K562 (cell line): ENCODE data around the gene CORT. TPM values are rescaled to one million over a fixed set of nuclear protein-coding genes. Genes with fewer than 3 reads are reported as not detected.

Source experiments
- ARID4B ChIP-seq: sonication (generic); formaldehyde crosslinking; IDR thresholded peaks from 2 replicates; pipeline ENCODE4 v1.8.0; 2022; ENCODE audit warnings: mild to moderate bottlenecking, missing genetic modification reagents
- CHD2 ChIP-seq: IDR thresholded peaks from 2 replicates; pipeline ENCODE4 v1.6.1; 2011; ENCODE audit warnings: low read depth, low read length
- DEAF1 ChIP-seq: fragments of 450-650 bp; formaldehyde crosslinking; IDR thresholded peaks from 2 replicates; pipeline ENCODE4 v1.4.0; 2020; ENCODE audit warnings: mild to moderate bottlenecking, moderate library complexity
- FOXA1 ChIP-seq: fragments of 450-650 bp; IDR thresholded peaks from 2 replicates; pipeline ENCODE4 v1.6.1; 2016; ENCODE audit warnings: mild to moderate bottlenecking, borderline replicate concordance
- GTF2E2 ChIP-seq: fragments of 200-800 bp; sonication (Bioruptor generic); IDR thresholded peaks from 2 replicates; pipeline ENCODE4 v1.6.1; 2016; ENCODE audit warnings: missing genetic modification characterization, missing compliant biosample characterization
- GTF2F1 ChIP-seq: IDR thresholded peaks from 2 replicates; pipeline ENCODE4 v1.6.1; 2011; ENCODE audit warnings: low read depth, low read length, improper control_type of control experiment
- MLX ChIP-seq, 2 experiments: fragments of 450-650 bp in 1 of 2; sonication (generic) in 1 of 2; formaldehyde crosslinking; conservative IDR thresholded peaks; 2 replicates each; pipeline versions ENCODE4 v1.4.0 to v1.8.1; 2020 to 2022; ENCODE audit warnings: mild to moderate bottlenecking in 1 of 2, missing genetic modification reagents in 1 of 2
- NR2C2 ChIP-seq, 2 experiments: fragments of 200-800 bp in 1 of 2; sonication (Bioruptor generic) in 1 of 2; sonication (generic) in 1 of 2; formaldehyde crosslinking in 1 of 2; IDR thresholded peaks; 2 replicates each; pipeline versions ENCODE4 v1.6.1 to v1.8.0; 2016 to 2022; ENCODE audit warnings: mild to moderate bottlenecking in 1 of 2, missing compliant biosample characterization in 1 of 2, missing genetic modification characterization in 1 of 2, missing genetic modification reagents in 1 of 2
- PHB2 ChIP-seq: fragments of 450-650 bp; IDR thresholded peaks from 2 replicates; pipeline ENCODE4 v1.6.1; 2017; ENCODE audit warnings: low read depth
- RBBP5 ChIP-seq: fragments of 200-600 bp; sonication (generic); IDR thresholded peaks from 2 replicates; pipeline ENCODE4 v1.6.1; 2012; ENCODE audit warnings: borderline replicate concordance, mild to moderate bottlenecking, low read length, control low read depth, inconsistent platforms; ENCODE audit not compliant: insufficient read depth, poor library complexity, severe bottlenecking
- SIX5 ChIP-seq, 2 experiments: IDR thresholded peaks; 2 replicates each; pipeline ENCODE4 v1.6.1; 2011; ENCODE audit warnings: low read length in 2 of 2, borderline replicate concordance in 1 of 2, low read depth in 1 of 2, mild to moderate bottlenecking in 1 of 2, moderate library complexity in 1 of 2; ENCODE audit not compliant: insufficient read depth in 1 of 2
- SRSF7 ChIP-seq: fragments of 200-400 bp; formaldehyde crosslinking; optimal IDR thresholded peaks from 2 replicates; pipeline ENCODE3; 2017; ENCODE audit warnings: mild to moderate bottlenecking, low read depth, low read length
- ZBTB5 ChIP-seq: fragments of 450-650 bp; IDR thresholded peaks from 2 replicates; pipeline ENCODE4 v1.6.1; 2017; ENCODE audit warnings: antibody characterized with exemption
- ZNF140 ChIP-seq: fragments of 250-450 bp; sonication (Bioruptor Pico); IDR thresholded peaks from 2 replicates; pipeline ENCODE4 v1.8.0; 2021; ENCODE audit warnings: moderate library complexity, mild to moderate bottlenecking, inconsistent platforms
- ZNF316 ChIP-seq: fragments of 450-650 bp; IDR thresholded peaks from 2 replicates; pipeline ENCODE4 v1.6.1; 2016
- polyA plus RNA-seq, 8 experiments: library from polyadenylated mRNA; depleted of rRNA in 4 of 8; stranded (reverse) in 5 of 8; unstranded in 3 of 8; fragments of >200 nt; fragmentation: Nextera tagmentation in 2 of 8; fragmentation: Illumina TruSeq in 1 of 8; extraction: Ambion mirVana in 2 of 8; extraction: Trizol in 1 of 8; gene quantifications; 2 replicates each; pipeline versions ENCODE4 v1.2.1 to v1.2.3, GENCODE V29; 2011 to 2014; ENCODE audit warnings: inconsistent platforms in 1 of 8, missing spikeins in 1 of 8
- total RNA-seq, 7 experiments: library from RNA; depleted of rRNA in 6 of 7; stranded (reverse); fragments of >200 nt in 6 of 7; fragmentation: Illumina TruSeq in 2 of 7; extraction: Trizol in 2 of 7; gene quantifications; 2 replicates each; pipeline versions ENCODE4 v1.2.1 to v1.2.3, GENCODE V29; 2011 to 2021; ENCODE audit warnings: low replicate concordance in 1 of 7

CORT gene
- total and polyA plus RNA-seq, 9 of the 15 experiments (the other 6 are each of a cell fraction or from before 2014, with no cell fraction given): 0.08 to 0.54 (median 0.13) TPM; not detected in 5

- peak; percentile 92 for TF ChIP-seq DEAF1 (CRISPR knock-in tag)
- TF ChIP-seq GTF2E2: no peak; the same call in 1 of the 2 replicates
- TF ChIP-seq CHD2: no peak; the same call in 1 of the 2 replicates
- peak; percentile 83 for TF ChIP-seq GTF2F1
- 0 out of 4 replicates have a peak, but pooled peaks of 1 of the 2 experiments have one; percentile 36 for TF ChIP-seq MLX (CRISPR knock-in tag; conservative IDR thresholded peaks at IDR 0.05)
- TF ChIP-seq ZNF140: no peak
- TF ChIP-seq SRSF7: no peak
- no peak for TF ChIP-seq ZBTB5
- TF ChIP-seq PHB2: no peak
- TF ChIP-seq ZNF316: no peak
- no peak for TF ChIP-seq FOXA1
- TF ChIP-seq SIX5 (IDR thresholded peaks at IDR 0.05; ENCODE audit: borderline replicate concordance in 1 of 2, insufficient read depth in 1 of 2, low read depth in 1 of 2, low read length in 2 of 2): no peak
- TF ChIP-seq RBBP5: peak; percentile 94
- TF ChIP-seq NR2C2 (CRISPR knock-in tag; IDR thresholded peaks at IDR 0.05): peak; percentile 84
- TF ChIP-seq NR2C2 (tag; IDR thresholded peaks at IDR 0.05): peak; percentile 75
- peak; percentile 97 for TF ChIP-seq ARID4B (CRISPR knock-in tag)
These were observed 19.4 kb upstream of the CORT start, which contains the start of gene CENPS (continued) for GRCh38 chr1:10430216-10431069.
